H1 (cell line): ENCODE data around the gene CDCA5. TPM values are rescaled to one million over a fixed set of nuclear protein-coding genes. Genes with fewer than 3 reads are reported as not detected.

Experiments used
- KDM5A ChIP-seq: fragments of 200-600 bp; IDR thresholded peaks from 2 replicates; pipeline ENCODE4 v1.7.1; 2012; ENCODE audit warnings: mild to moderate bottlenecking, low read length, inconsistent platforms, mixed read lengths
- TEAD4 ChIP-seq: IDR thresholded peaks from 2 replicates; pipeline ENCODE4 v1.6.1; 2012; ENCODE audit warnings: low read depth, low read length, inconsistent platforms, mixed read lengths
- YY1 ChIP-seq: IDR thresholded peaks from 2 replicates; pipeline ENCODE4 v1.6.1; 2011; ENCODE audit warnings: low read depth, mild to moderate bottlenecking, low read length
- ZNF274 ChIP-seq: IDR thresholded peaks from 2 replicates; pipeline ENCODE4 v1.7.0; 2012; ENCODE audit warnings: low read length, borderline replicate concordance; ENCODE audit errors: extremely low read depth
- polyA plus RNA-seq, 7 experiments: library from polyadenylated mRNA; depleted of rRNA in 3 of 7; stranded (reverse) in 5 of 7; unstranded in 2 of 7; fragments of >200 nt in 5 of 7; fragments of 200-250 nt in 2 of 7; gene quantifications; 1 replicate in 5 of 7; 2 replicates in 1 of 7; 4 replicates in 1 of 7; pipeline versions ENCODE4 v1.2.1 to v1.2.3, GENCODE V29; 2011 to 2013; ENCODE audit warnings: missing spikeins in 2 of 7, mixed read lengths in 2 of 7
- total RNA-seq: library from RNA; stranded (reverse); fragmentation: NEBNext Ultra II Directional; extraction: Animal tissue kit (Norgen Biotek cat#: 25700); gene quantifications from 2 replicates; pipeline ENCODE4 v1.2.1, GENCODE V29; 2021
- TF ChIP-seq, protein P1 (sequence below): fragments of 300-600 bp; sonication (generic); IDR thresholded peaks from 2 replicates; pipeline ENCODE4 v1.7.1; 2012; ENCODE audit warnings: low read length, moderate library complexity, mild to moderate bottlenecking, inconsistent platforms; ENCODE audit not compliant: insufficient replicate concordance

The CDCA5 gene
- total and polyA plus RNA-seq, 2 of the 8 experiments (the other 6 are each of a cell fraction or from before 2014, with no cell fraction given): 39.2 to 87.0 TPM

DNA sequence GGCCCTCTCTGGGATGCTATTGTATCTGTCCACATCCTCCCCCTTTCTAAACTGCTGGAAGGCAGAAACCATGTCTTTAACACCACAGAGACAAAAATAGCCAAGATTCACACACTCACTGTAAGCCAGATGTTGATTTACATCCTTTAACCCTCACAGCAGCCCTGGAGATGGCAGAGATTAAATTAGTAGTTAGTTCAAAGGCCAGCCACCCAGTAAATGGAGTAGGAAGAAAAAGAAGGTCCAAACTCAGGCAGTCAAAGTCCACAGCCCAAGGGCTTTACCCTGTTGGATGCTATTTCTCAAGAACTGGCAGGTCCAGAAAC lies 35.8 kb upstream of the CDCA5 start (continued):
- TF ChIP-seq, protein P1, sequence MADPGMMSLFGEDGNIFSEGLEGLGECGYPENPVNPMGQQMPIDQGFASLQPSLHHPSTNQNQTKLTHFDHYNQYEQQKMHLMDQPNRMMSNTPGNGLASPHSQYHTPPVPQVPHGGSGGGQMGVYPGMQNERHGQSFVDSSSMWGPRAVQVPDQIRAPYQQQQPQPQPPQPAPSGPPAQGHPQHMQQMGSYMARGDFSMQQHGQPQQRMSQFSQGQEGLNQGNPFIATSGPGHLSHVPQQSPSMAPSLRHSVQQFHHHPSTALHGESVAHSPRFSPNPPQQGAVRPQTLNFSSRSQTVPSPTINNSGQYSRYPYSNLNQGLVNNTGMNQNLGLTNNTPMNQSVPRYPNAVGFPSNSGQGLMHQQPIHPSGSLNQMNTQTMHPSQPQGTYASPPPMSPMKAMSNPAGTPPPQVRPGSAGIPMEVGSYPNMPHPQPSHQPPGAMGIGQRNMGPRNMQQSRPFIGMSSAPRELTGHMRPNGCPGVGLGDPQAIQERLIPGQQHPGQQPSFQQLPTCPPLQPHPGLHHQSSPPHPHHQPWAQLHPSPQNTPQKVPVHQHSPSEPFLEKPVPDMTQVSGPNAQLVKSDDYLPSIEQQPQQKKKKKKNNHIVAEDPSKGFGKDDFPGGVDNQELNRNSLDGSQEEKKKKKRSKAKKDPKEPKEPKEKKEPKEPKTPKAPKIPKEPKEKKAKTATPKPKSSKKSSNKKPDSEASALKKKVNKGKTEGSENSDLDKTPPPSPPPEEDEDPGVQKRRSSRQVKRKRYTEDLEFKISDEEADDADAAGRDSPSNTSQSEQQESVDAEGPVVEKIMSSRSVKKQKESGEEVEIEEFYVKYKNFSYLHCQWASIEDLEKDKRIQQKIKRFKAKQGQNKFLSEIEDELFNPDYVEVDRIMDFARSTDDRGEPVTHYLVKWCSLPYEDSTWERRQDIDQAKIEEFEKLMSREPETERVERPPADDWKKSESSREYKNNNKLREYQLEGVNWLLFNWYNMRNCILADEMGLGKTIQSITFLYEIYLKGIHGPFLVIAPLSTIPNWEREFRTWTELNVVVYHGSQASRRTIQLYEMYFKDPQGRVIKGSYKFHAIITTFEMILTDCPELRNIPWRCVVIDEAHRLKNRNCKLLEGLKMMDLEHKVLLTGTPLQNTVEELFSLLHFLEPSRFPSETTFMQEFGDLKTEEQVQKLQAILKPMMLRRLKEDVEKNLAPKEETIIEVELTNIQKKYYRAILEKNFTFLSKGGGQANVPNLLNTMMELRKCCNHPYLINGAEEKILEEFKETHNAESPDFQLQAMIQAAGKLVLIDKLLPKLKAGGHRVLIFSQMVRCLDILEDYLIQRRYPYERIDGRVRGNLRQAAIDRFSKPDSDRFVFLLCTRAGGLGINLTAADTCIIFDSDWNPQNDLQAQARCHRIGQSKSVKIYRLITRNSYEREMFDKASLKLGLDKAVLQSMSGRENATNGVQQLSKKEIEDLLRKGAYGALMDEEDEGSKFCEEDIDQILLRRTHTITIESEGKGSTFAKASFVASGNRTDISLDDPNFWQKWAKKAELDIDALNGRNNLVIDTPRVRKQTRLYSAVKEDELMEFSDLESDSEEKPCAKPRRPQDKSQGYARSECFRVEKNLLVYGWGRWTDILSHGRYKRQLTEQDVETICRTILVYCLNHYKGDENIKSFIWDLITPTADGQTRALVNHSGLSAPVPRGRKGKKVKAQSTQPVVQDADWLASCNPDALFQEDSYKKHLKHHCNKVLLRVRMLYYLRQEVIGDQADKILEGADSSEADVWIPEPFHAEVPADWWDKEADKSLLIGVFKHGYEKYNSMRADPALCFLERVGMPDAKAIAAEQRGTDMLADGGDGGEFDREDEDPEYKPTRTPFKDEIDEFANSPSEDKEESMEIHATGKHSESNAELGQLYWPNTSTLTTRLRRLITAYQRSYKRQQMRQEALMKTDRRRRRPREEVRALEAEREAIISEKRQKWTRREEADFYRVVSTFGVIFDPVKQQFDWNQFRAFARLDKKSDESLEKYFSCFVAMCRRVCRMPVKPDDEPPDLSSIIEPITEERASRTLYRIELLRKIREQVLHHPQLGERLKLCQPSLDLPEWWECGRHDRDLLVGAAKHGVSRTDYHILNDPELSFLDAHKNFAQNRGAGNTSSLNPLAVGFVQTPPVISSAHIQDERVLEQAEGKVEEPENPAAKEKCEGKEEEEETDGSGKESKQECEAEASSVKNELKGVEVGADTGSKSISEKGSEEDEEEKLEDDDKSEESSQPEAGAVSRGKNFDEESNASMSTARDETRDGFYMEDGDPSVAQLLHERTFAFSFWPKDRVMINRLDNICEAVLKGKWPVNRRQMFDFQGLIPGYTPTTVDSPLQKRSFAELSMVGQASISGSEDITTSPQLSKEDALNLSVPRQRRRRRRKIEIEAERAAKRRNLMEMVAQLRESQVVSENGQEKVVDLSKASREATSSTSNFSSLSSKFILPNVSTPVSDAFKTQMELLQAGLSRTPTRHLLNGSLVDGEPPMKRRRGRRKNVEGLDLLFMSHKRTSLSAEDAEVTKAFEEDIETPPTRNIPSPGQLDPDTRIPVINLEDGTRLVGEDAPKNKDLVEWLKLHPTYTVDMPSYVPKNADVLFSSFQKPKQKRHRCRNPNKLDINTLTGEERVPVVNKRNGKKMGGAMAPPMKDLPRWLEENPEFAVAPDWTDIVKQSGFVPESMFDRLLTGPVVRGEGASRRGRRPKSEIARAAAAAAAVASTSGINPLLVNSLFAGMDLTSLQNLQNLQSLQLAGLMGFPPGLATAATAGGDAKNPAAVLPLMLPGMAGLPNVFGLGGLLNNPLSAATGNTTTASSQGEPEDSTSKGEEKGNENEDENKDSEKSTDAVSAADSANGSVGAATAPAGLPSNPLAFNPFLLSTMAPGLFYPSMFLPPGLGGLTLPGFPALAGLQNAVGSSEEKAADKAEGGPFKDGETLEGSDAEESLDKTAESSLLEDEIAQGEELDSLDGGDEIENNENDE: no peak
- TF ChIP-seq KDM5A (no peak), TEAD4 (no peak), YY1 (no peak), ZNF274 (no peak)
